Stimulated activated CD4-positive, alpha-beta T cell treated with anti-CD3 and anti-CD28 coated beads, Interleukin-4, amount 100 ng/mL, for 4 hours (primary cell): Measurements from ENCODE around the gene DNM3.
"Not testable (repeated sequence)": the region's sequence is repeated elsewhere in the genome, so short reads cannot be mapped to it uniquely, and the experiment has no call there.

Experiments used
- DNase-seq, 2 experiments: peaks; one replicate each; pipeline ENCODE4 v3.0.0-alpha.2; 2020

Gene DNM3

GRCh38 chr1:172298141-172298540 is 456.8 kb downstream of the DNM3 start:
- no peak for DNase-seq

GRCh38 chr1:172298911-172299310 is 457.6 kb downstream of the DNM3 start:
- no peak for DNase-seq

- DNase-seq = no peak
These were observed 458.2 kb downstream of the DNM3 start for GRCh38 chr1:172299515-172299914.

DNA sequence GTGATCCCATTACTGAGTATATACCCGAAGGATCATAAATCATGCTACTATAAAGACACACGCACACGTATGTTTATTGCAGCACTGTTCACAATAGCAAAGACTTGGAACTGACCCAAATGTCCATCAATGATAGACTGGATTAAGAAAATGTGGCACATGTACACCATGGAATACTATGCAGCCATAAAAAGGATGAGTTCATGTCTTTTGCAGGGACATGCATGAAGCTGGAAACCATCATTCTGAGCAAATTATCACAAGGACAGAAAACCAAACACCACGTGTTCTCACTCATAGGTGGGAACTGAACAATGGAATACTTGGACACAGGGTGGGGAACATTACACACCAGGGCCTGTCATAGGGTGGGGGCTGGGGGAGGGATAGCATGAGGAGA is 466.2 kb downstream of the DNM3 start:
- DNase-seq = not testable (repeated sequence)

- DNase-seq = no peak
These were observed 466.8 kb downstream of the DNM3 start for GRCh38 chr1:172308142-172308541.

- no peak for DNase-seq
These were observed 467.3 kb downstream of the DNM3 start for GRCh38 chr1:172308577-172308976.

- DNase-seq = no peak
These were observed 479.4 kb downstream of the DNM3 start for GRCh38 chr1:172320733-172321132.

GRCh38 chr1:172321451-172321850 is 480.2 kb downstream of the DNM3 start:
- DNase-seq = no peak

DNA sequence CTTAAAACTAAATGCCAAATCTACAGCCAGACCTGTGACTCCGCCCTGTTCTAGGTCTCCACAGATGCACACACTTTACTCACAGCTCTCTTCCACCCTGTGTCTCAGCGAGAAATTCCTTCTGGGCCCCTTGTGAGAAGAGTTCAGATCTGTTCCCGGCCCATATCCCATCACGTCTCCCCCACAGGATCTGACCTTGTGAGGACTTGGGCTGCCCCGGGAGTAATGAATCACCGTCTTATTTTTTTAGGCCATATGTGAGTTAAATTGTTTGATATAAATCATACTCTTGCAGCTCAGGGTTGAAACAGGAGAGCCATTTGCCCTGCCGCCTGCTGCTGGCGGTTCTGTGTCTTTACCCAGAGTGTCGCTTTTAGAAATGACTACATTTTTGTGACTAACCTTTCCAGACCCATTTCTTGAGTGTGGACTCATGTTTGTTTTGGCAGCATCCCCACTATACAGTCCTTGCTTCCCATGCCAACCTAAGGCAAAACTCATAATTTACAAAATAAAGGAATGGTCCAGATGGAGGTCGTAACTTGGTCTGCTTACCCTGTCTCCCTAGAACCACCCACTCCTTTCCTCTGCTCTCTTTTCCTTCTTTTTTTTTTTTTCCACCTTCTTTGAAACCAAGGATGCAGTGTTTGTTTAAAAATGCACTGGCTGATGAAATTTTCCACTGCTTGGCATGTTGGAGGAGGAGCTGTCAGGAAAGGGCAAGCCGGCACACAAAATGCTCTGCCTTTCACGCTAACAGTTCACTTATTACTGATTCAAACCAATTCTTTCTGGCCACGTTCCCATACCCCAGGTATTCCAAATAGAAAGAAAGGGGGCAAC is 481.1 kb downstream of the DNM3 start:
- no peak for DNase-seq

- no peak for DNase-seq
These were observed 482.4 kb downstream of the DNM3 start for GRCh38 chr1:172323686-172324085.

GRCh38 chr1:172324086-172324485 is 482.8 kb downstream of the DNM3 start:
- DNase-seq = no peak

DNA sequence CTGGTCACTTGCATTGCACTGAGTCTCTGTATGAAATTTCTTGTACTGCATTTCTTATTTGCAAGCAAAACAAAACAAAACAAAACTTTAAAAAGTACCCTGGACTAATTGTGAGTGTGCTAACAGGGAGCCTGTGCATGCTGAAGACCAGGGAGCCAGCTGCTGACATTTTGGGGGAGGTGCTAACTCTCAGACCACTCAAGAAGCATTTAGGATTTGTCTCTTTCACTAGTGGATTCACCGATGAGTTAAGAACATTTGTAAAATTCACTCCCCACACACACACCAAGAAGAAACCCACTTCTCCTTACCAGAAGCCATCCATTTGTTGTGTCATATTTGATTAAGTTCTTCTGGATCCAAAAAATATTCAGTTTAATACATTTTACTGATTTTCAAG is 483.5 kb downstream of the DNM3 start:
- DNase-seq = no peak

- no peak for DNase-seq
These were observed 484.2 kb downstream of the DNM3 start for GRCh38 chr1:172325531-172325930.

DNA sequence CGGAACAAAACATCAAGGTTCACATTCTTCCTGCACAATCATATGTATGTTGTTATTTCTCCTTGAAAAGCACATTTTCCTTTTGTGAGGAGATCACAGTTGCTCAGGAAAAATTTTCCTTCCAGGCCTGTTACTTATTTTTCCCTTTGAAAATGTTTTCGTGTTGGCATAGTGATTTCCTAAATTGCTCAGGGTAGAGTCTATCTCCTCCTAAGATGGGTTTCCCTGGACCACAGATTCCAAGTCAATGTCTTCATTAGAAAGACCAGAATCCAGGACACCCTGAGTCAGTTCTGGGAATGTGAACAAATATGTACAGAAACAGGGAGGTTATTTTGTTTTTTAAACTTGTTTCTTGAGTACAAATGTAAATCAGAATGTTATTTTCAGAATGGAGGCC is 484.8 kb downstream of the DNM3 start:
- DNase-seq = no peak

DNA sequence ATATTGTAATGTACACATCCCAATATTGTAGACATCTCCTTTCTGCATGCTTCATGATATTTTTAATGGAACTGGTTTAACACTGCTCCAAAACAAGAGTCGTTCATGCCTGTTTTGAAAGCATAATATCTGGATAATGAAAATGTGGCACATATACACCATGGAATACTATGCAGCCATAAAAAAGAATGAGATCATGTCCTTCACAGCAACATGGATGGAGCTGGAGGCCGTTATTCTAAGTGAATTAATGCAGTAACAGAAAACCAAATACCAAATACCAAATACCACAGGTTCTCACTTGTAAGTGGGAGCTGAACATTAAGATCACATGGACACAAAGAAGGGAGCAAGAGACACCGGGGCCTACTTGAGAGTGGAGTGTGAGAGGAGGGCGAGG is 487.0 kb downstream of the DNM3 start:
- DNase-seq = no peak

DNA sequence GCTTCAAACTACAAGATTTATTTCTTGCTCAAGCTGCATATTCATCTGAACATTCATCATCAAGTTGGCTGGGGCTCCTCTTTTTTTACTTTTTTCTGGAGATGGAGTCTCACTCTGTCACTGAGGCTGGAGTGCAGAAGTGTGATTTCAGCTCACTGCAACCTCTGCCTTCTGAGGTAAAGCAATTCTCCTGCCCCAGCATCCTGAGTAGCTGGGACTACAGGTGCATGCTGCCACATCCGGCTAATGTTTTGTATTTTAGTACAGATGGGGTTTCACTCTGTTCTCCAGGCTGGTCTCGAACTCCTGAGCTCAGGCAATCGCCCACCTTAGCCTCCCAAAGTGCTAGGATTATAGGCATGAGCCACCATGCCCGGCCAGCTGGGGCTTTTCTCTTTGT is 490.9 kb downstream of the DNM3 start:
- DNase-seq = no peak

DNA sequence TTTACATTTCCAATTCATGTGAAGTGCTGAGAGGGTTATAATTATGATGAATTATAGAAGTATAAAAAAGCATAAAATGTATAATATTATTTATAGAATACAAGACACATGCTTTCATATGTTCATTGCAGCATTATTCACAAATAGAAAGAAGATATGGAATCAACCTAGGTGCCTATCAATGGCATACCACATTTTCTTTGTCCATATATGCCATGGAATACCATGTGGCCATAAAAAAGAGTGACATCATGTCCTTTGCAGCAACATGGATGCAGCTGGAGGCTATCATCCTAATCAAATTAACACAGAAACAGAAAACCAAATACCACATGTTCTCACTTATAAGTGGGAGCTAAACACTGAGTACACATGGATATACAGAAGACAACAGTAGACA is 494.1 kb downstream of the DNM3 start:
- DNase-seq = no peak

DNA sequence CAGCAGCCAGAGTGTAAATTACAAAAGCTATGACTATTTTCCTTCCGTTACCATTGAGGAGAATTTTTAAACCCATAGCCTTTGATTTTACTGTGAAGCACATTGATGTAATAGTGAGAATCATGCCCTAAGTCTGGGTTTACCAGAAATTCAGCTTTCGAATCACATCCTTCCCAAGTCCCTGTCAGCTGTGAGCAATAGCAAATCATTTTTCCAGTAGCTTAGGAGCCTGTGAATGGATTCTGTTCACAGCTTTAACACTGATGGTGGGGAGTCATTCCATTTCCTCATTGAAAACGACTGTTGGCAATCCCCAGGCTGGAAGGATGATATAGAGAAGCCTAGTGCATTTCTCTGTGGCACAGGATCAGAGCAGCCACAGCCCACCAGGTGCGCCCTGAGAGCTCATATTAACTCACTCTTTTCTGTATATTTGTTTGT is 497.0 kb downstream of the DNM3 start:
- peak in 1 of 2 experiments; percentile 9 for DNase-seq

DNA sequence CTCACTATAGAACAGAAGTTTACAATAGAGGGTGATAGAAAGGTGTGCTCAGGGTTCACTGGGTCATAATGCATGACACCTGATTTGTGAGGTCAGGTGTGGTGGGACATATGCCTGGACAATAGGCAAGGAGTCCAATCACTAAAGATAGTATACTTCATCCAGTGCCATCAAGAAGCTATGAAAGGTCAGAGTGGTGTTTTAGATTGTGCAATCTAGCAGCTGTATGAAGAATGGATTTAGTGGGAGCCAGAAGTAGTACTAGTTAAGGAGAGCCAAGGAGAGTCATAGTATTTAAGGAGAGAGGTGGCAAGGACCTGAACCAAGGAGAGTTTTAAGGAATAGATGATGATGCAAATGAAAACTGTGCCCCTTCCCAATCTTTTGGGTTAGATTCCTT is 498.5 kb downstream of the DNM3 start:
- DNase-seq = no peak

DNA sequence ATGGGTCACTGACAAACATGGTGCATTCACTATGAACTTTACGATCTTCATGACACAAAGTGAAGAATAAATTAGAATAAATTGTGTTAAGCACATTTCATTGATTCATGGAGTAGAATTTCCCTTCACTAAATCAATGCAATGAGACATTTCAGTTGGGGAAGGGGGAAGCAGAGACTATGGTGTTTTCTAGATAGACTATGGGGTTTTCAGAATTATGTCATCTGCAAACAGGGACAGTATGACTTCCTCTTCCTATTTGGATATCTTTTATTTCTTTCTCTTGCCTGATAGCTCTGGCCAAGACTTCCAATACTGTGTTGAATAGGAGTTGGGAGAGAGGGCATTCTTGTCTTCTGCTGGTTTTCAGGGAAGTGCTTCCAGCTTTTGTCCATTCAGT is 499.2 kb downstream of the DNM3 start:
- no peak for DNase-seq

DNA sequence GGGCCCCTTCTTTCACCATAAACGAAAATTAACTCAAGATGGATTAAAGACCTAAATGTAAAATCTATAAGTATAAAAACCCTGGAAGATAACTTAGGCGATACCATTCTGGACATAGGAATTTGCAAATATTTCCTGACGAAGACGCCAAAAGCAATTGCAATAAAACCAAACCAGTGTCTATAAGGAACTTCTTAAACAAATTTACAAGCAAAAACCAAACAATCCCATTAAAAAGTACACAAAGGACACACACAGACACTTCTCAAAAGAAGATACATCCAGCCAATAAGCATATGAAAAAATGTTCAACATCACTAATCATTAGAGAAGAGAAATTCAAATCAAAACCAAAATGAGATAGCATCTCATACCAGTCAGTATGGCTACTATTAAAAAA is 500.4 kb downstream of the DNM3 start:
- DNase-seq = no peak

GRCh38 chr1:172342584-172343239 is 501.4 kb downstream of the DNM3 start:
- DNase-seq = no peak

DNA sequence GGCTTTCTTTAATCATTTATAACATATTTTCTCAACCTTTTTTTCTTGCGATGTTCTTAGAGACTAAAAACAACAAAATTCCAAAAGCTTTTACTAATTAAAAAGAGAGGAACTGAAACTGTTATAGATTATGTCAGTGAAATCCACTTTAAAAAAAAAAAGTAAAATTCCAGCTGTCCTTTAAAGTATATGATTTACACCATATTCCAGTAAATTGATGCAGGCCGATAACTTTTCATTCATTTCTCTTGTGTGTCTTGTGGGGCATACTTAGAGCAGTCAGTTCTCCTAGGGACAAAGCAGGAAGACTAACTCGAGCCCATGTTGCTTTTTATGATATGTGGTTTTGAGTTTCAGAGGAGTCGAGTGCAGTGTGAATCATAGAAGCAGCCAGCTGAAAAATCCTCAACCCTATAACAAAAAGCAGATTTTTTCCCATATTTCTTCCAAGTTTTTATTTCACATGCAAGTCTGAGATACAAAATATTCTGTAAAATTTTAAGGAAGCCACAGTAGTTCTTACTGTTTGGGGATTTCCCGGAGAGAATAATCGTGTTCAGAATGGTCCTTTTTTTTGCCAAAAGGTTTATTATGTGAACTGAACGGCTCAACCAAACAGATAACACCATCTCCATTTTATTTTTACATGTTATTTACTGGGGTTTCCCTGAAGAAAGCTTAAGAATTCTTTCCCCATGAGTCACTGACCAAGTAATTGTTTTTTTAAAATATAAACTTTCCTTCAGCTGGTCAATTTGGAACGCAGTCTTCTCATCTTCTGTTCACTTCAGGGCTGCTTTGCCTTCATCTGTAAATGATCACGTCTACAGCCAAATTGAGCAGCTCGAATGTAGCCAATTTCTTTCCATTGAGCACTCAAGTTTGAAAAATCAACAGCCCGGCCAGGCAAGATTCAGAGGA is 502.2 kb downstream of the DNM3 start:
- DNase-seq = no peak
